Astrocyte (in vitro differentiated cells and primary cell): ENCODE measurements around the gene TLNRD1.

ENCODE experiments used
- CTCF ChIP-seq: IDR thresholded peaks from 2 replicates; pipeline ENCODE4 v1.5.1; 2011; ENCODE audit warnings: low read depth, mild to moderate bottlenecking, inconsistent platforms, low read length, moderate library complexity; ENCODE audit not compliant: insufficient read depth
- EZH2 ChIP-seq: IDR thresholded peaks from 2 replicates; pipeline ENCODE4 v1.6.1; 2012; ENCODE audit warnings: mild to moderate bottlenecking, low read length, inconsistent platforms; ENCODE audit not compliant: insufficient read depth

- no peak for TF ChIP-seq CTCF
- TF ChIP-seq EZH2, result no peak
Measured at GRCh38 chr15:81037952-81038743, 37.4 kb downstream of the TLNRD1 start.
